ENCODE results near the gene MYBPC2.

DNA sequence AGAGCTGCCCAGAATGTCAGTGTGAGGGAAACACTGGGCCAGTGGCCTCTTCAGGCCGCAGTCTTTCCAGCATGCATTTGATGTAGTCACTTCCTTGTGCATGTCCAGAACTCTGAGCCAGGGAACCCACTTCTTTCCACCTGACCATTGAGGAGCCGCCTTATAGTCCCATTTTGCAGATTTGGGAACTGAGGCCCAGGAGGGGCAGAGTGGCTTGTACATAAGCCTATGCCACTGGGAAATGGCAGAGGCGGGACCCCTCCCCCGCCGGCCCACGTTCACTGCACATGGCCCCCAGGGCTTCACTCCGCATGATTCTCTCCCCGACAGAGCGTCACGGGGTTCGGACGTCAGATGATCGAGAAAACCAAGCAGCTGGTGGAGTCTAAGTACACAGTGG, 19.6 kb upstream of the MYBPC2 start:
- TF ChIP-seq, protein P1, sequence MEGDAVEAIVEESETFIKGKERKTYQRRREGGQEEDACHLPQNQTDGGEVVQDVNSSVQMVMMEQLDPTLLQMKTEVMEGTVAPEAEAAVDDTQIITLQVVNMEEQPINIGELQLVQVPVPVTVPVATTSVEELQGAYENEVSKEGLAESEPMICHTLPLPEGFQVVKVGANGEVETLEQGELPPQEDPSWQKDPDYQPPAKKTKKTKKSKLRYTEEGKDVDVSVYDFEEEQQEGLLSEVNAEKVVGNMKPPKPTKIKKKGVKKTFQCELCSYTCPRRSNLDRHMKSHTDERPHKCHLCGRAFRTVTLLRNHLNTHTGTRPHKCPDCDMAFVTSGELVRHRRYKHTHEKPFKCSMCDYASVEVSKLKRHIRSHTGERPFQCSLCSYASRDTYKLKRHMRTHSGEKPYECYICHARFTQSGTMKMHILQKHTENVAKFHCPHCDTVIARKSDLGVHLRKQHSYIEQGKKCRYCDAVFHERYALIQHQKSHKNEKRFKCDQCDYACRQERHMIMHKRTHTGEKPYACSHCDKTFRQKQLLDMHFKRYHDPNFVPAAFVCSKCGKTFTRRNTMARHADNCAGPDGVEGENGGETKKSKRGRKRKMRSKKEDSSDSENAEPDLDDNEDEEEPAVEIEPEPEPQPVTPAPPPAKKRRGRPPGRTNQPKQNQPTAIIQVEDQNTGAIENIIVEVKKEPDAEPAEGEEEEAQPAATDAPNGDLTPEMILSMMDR (IDR thresholded peaks at IDR 0.05): no peak
- TF ChIP-seq POLR2A (IDR thresholded peaks at IDR 0.05): no peak

Measured in tibial nerve (tissue), 3 donors.